Upper lobe of left lung (tissue), 6 donors: ENCODE results near the gene CCNG2. TPM values are rescaled to one million over a fixed set of nuclear protein-coding genes. Genes with fewer than 3 reads are reported as not detected.

Experiments used
- ATAC-seq, 2 donors: fragments of 200-7000 bp; cut with Tn5 transposase; one replicate each; pipeline ENCODE4 v1.9.1; 2022; ENCODE audit warnings: mild to moderate bottlenecking in 2 of 2, moderate library complexity in 2 of 2; ENCODE audit not compliant: low FRiP score in 2 of 2
- DNase-seq, 2 donors: peaks; one replicate each; pipeline ENCODE4 v3.0.0-alpha.2; 2019 to 2020
- H3K27ac ChIP-seq, 4 donors: fragments of 200-600 bp; sonication (generic); one replicate each; pipeline ENCODE4 v1.5.1; 2016 to 2019
- H3K27me3 ChIP-seq, 4 donors: fragments of 200-600 bp; sonication (generic); one replicate each; pipeline ENCODE4 v1.5.1; 2017 to 2019
- H3K36me3 ChIP-seq, 4 donors: fragments of 200-600 bp; sonication (generic); one replicate each; pipeline ENCODE4 v1.5.1; 2016 to 2019
- H3K4me1 ChIP-seq, 4 donors: fragments of 200-600 bp; sonication (generic); one replicate each; pipeline ENCODE4 v1.5.1; 2018 to 2019
- H3K4me3 ChIP-seq, 4 donors: fragments of 200-600 bp; sonication (generic); one replicate each; pipeline ENCODE4 v1.5.1; 2017 to 2019; ENCODE audit warnings: mild to moderate bottlenecking in 2 of 4, moderate library complexity in 1 of 4
- H3K9me3 ChIP-seq, 4 donors: fragments of 200-600 bp; sonication (generic); one replicate each; pipeline ENCODE4 v1.5.1; 2018 to 2019
- EP300 ChIP-seq, 4 donors: sonication (generic); formaldehyde crosslinking; IDR thresholded peaks; one replicate each; pipeline ENCODE4 v1.5.1; 2017; ENCODE audit warnings: antibody characterized with exemption in 4 of 4, control low read depth in 2 of 4
- POLR2A ChIP-seq, 4 donors: fragments of 450-650 bp; IDR thresholded peaks; one replicate each; pipeline ENCODE4 v1.5.1; 2016 to 2017; ENCODE audit warnings: antibody characterized with exemption in 4 of 4, mild to moderate bottlenecking in 2 of 4
- POLR2AphosphoS5 ChIP-seq, 2 donors: sonication (generic); formaldehyde crosslinking; IDR thresholded peaks; one replicate each; pipeline ENCODE4 v1.5.1; 2017; ENCODE audit warnings: antibody characterized with exemption in 2 of 2
- WGBS, 2 donors: methylation state at CpG; one replicate each; pipeline ENCODE4 v1.1.5; 2017 to 2018; 5-methylcytosine and 5-hydroxymethylcytosine counted together
- total RNA-seq, 6 donors: library from RNA; depleted of rRNA in 4 of 6; stranded (reverse); fragments of >200 nt in 4 of 6; gene quantifications; one replicate each; pipeline versions ENCODE4 v1.1.0 to v1.2.1, GENCODE V29; 2016 to 2021
- TF ChIP-seq, protein P1 (sequence below), 6 experiments: fragments of 450-650 bp in 4 of 6; fragments of 200-600 bp in 2 of 6; sonication (generic) in 2 of 6; IDR thresholded peaks; one replicate each; pipeline ENCODE4 v1.5.1; 2016 to 2019; ENCODE audit warnings: antibody characterized with exemption in 6 of 6
- donor health status: DM: no; HTN: no; CAD: no; lungs with moderate emphysema.
- donor health status: DM: no; HTN: yes; CAD: no; lungs with severe emphysema.

CCNG2 gene, protein sequence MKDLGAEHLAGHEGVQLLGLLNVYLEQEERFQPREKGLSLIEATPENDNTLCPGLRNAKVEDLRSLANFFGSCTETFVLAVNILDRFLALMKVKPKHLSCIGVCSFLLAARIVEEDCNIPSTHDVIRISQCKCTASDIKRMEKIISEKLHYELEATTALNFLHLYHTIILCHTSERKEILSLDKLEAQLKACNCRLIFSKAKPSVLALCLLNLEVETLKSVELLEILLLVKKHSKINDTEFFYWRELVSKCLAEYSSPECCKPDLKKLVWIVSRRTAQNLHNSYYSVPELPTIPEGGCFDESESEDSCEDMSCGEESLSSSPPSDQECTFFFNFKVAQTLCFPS
- total RNA-seq, result 10 to 100 TPM; 14.1 to 50.5 (median 27.3) TPM

DNA sequence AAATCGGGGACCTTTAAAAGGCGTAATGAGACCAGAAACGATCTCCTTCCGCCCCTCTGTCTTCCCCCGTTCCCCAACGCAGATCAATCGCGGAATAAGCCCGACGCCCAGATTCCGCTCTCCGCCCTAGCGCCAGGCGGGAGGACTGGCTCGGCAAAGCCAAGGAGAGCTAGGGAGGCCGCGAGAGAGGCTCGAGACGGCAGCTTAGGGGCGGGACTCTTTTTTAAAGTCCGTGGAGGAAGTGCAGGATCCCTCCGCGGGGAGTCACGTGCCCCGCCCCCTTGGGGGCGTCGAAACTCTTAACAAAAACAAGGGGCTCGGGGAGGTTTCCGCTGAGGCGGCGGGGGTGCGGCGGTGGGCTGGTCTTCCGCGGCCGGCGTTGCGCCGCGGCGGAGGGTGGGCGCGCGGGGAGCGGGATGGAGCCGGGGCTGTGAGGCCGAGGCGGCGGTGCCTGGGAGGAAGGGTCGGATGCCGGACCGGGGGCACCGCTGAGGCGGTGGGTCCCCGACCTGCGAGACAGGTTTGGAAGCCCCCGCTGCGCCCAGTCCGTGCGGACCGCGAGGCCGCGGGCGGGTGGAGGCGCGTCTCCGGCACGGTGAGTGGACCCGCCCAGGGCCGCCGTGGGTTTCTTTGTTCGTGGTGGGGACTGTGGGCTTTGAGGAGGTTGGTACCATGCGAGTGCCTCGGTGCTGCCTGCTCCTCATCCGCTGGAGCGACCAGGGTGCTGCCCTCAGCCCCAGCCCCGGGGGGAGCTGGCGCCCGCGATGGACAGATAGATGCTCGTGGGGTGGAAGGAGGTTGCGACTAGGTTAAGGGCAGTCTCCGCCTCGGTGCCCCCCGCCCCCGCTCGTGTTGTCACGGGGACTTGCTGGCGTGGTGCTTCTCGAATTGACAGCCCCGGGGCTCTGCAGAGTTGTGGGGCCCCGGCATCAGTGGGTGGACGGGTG, at the start of gene CCNG2:
Gene CCNG2 (plus strand): TSS at position 296 of the 947 bp plus-strand sequence. CDS start 1,326 bp downstream, outside the sequence.
- peak; percentile 80 to 86 for ATAC-seq
- DNase-seq, result peak; percentile 83 to 94
- Histone ChIP-seq H3K36me3 (peaks cover 3 to 19% (median 7%) of the 10 kb centered on the region in 4 donors), H3K4me3 (peak within 1 kb of the TSS; percentile 87 to 99 (median 94)), H3K27me3 (no peaks in the 10 kb centered on the region), H3K27ac (peak within 1 kb of the TSS; percentile 84 to 99 (median 91)), H3K4me1 (peaks cover 11 to 24% (median 17%) of the 10 kb centered on the region in 4 donors), H3K9me3 (no peaks in the 10 kb centered on the region)
- TF ChIP-seq EP300 (IDR thresholded peaks at IDR 0.05), result no peak
- TF ChIP-seq POLR2AphosphoS5 (IDR thresholded peaks at IDR 0.05), result peak; percentile 64 to 71
- TF ChIP-seq, protein P1, sequence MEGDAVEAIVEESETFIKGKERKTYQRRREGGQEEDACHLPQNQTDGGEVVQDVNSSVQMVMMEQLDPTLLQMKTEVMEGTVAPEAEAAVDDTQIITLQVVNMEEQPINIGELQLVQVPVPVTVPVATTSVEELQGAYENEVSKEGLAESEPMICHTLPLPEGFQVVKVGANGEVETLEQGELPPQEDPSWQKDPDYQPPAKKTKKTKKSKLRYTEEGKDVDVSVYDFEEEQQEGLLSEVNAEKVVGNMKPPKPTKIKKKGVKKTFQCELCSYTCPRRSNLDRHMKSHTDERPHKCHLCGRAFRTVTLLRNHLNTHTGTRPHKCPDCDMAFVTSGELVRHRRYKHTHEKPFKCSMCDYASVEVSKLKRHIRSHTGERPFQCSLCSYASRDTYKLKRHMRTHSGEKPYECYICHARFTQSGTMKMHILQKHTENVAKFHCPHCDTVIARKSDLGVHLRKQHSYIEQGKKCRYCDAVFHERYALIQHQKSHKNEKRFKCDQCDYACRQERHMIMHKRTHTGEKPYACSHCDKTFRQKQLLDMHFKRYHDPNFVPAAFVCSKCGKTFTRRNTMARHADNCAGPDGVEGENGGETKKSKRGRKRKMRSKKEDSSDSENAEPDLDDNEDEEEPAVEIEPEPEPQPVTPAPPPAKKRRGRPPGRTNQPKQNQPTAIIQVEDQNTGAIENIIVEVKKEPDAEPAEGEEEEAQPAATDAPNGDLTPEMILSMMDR (IDR thresholded peaks at IDR 0.05), result peak in 2 of 6 experiments; percentile 8 to 27
- TF ChIP-seq POLR2A (IDR thresholded peaks at IDR 0.05), result peak in 3 of 4 donors; percentile 57 to 76 (median 62)
- WGBS, 2 donors, result 0% methylated on average over 27 to 31 of the region's 94 CpGs

DNA sequence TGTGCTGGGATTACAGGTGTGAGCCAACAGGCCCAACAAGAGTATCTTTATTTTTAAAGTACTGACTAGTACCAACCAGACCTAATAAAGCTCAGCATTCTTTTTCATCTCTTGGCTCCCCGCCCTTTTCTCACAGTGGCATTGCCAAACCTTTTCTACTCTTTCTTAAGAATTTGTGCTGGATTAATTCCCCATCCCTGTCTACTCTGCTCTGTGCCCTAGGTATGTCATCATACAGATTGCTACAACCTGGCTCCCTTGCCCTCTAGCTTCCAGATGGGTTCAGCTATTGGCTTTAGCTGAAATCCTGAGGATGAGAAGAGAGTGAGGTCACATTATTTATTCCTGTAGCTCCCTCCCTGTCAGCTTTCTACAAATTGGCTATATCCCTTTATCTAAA, 46.3 kb upstream of the CCNG2 start:
- DNase-seq, result no peak
- Histone ChIP-seq H3K36me3 (no peaks in the 10 kb centered on the region), H3K27me3 (no peaks in the 10 kb centered on the region), H3K4me3 (no peak overlapping the region), H3K4me1 (no peaks in the 10 kb centered on the region), H3K9me3 (no peaks in the 10 kb centered on the region), H3K27ac (no peak overlapping the region)
- TF ChIP-seq POLR2AphosphoS5 (IDR thresholded peaks at IDR 0.05), result no peak
- TF ChIP-seq EP300 (IDR thresholded peaks at IDR 0.05), result no peak
- TF ChIP-seq POLR2A (IDR thresholded peaks at IDR 0.05), result no peak
- TF ChIP-seq, protein P1 (IDR thresholded peaks at IDR 0.05), result no peak
- 95 to 100% methylated on average over 1 of the region's 1 CpG for WGBS, 2 donors
- ATAC-seq, result no peak

DNA sequence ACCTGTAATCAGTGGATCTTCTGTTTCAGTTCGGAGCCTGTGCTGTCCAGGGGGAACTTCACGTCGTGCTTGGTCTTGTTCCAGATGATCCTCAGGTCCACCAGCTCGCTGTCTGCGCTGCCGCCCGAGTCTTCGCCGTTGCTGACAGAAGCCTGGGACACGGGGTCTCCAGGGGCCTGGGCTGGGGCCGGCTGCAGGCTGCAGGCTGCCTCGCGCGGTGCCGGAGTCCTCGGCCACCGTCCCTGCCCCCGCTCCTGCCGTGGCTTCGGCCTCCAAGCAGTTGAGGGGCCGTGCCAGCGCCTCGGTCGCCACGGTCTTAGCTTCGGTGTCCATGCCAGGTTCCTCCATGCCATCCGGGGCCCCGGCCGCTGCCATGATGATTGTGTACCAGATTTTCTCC, 43.9 kb upstream of the CCNG2 start:
- Histone ChIP-seq H3K36me3 (no peaks in the 10 kb centered on the region), H3K4me1 (no peaks in the 10 kb centered on the region), H3K4me3 (no peak overlapping the region), H3K27me3 (no peaks in the 10 kb centered on the region), H3K9me3 (no peaks in the 10 kb centered on the region), H3K27ac (no peak overlapping the region)
- TF ChIP-seq POLR2A (IDR thresholded peaks at IDR 0.05) (no peak), EP300 (IDR thresholded peaks at IDR 0.05) (no peak), POLR2AphosphoS5 (IDR thresholded peaks at IDR 0.05) (no peak)
- TF ChIP-seq, protein P1 (IDR thresholded peaks at IDR 0.05), result no peak
- 94 to 95% methylated on average over 20 to 29 of the region's 29 CpGs for WGBS, 2 donors
- ATAC-seq (peak in 1 of 2 donors; percentile 11), DNase-seq (peak in 1 of 2 donors; percentile 80)

DNA sequence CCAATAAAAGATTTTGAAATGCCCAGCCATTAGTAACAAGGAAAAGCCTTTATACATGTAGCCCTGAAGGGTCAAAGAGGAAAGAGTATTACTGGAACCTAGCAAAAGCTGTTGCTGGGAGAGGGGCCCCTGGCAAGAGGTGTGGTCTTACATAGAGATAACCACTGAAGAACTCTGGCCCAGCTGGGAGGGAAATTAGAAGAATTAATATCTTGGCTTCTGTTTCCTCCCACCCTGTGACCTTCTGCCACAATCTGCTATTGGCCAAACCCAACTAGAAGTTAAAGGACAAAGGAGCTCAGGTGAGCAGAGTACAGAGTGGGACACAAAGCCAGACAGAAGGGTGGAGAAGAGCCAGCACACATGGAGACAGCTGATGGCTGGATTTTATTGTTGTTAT, 39.3 kb upstream of the CCNG2 start:
- Histone ChIP-seq H3K9me3 (no peaks in the 10 kb centered on the region), H3K27ac (no peak overlapping the region), H3K36me3 (no peaks in the 10 kb centered on the region), H3K4me3 (no peak overlapping the region), H3K27me3 (no peaks in the 10 kb centered on the region), H3K4me1 (no peaks in the 10 kb centered on the region)
- DNase-seq (no peak), ATAC-seq (no peak)
- TF ChIP-seq EP300 (IDR thresholded peaks at IDR 0.05) (no peak), POLR2A (IDR thresholded peaks at IDR 0.05) (no peak)
- TF ChIP-seq, protein P1 (IDR thresholded peaks at IDR 0.05), result no peak
